ENCODE data around the gene ABHD5.
"Not testable (repeated sequence)": the region's sequence is repeated elsewhere in the genome, so short reads cannot be mapped to it uniquely, and the experiment has no call there.

The ABHD5 gene

DNA sequence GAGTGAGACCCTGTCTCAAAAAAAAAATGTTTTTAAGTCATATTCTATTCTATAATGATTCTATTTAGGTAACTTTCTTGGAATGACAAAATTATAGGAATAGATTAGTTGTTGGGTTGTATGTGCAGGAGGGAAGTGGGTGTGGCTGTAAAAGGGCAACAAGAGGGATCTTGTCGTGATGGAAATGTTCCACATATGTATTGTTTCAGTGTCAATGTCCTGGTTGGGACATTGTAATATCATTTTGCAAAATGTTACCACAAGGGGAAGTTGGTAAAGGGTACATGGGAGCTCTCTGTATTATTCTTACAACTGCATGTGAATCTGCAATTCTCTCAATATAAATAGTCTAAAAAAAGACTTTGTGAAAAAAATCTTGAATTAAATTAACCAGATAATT, 14.3 kb upstream of the ABHD5 start:
- no peak overlapping the region for H3K4me3 ChIP-seq (replicated peaks in 1 of 2; ENCODE audit: low read depth in 2 of 2, low read length in 2 of 2)
- TF ChIP-seq, protein P1, sequence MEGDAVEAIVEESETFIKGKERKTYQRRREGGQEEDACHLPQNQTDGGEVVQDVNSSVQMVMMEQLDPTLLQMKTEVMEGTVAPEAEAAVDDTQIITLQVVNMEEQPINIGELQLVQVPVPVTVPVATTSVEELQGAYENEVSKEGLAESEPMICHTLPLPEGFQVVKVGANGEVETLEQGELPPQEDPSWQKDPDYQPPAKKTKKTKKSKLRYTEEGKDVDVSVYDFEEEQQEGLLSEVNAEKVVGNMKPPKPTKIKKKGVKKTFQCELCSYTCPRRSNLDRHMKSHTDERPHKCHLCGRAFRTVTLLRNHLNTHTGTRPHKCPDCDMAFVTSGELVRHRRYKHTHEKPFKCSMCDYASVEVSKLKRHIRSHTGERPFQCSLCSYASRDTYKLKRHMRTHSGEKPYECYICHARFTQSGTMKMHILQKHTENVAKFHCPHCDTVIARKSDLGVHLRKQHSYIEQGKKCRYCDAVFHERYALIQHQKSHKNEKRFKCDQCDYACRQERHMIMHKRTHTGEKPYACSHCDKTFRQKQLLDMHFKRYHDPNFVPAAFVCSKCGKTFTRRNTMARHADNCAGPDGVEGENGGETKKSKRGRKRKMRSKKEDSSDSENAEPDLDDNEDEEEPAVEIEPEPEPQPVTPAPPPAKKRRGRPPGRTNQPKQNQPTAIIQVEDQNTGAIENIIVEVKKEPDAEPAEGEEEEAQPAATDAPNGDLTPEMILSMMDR (IDR thresholded peaks at IDR 0.05; ENCODE audit: low read depth, low read length) = no peak
- DNase-seq (ENCODE audit: low read depth in 2 of 2) = no peak

DNA sequence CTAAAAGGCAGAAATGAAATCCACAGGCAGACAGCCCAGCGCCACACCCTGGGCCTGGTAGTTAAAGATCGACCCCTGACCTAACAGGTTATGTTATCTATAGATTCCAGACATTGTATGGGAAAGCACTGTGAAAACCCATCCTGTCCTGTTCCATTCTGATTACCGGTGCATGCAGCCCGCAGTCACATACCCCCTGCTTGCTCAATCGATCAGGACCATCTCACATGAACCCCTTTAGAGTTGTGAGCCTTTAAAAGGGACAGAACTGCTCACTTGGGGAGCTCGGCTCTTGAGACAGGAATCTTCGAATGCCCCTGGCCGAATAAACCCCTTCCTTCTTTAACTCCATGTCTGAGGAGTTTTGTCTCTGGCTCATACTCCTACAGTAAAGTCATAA, 12.4 kb upstream of the ABHD5 start:
- DNase-seq (ENCODE audit: low read depth in 2 of 2); H3K4me3 ChIP-seq (replicated peaks in 1 of 2; ENCODE audit: low read depth in 2 of 2, low read length in 2 of 2): not testable (repeated sequence)

DNA sequence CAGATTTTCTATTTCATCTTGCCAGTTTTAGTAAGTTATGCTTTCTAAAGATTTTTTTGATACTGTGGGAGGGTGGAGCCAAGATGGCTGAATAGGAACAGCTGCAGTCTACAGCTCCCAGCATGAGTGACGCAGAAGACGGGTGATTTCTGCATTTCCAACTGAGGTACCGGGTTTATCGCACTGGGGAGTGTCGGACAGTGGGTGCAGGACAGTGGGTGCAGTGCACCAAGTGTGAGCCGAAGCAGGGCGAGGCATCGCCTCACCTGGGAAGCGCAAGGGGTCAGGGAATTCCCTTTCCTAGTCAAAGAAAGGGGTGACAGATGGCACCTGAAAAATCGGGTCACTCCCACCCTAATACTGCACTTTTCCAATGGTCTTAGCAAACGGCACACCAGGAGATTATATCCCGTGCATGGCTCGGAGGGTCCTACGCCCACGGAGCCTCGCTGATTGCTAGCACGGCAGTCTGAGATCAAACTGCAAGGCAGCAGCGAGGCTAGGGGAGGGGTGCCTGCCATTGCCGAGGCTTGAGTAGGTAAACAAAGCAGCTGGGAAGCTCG, 11.8 kb upstream of the ABHD5 start:
- H3K4me3 ChIP-seq (replicated peaks in 1 of 2; ENCODE audit: low read depth in 2 of 2, low read length in 2 of 2); DNase-seq (ENCODE audit: low read depth in 2 of 2): not testable (repeated sequence)

DNA sequence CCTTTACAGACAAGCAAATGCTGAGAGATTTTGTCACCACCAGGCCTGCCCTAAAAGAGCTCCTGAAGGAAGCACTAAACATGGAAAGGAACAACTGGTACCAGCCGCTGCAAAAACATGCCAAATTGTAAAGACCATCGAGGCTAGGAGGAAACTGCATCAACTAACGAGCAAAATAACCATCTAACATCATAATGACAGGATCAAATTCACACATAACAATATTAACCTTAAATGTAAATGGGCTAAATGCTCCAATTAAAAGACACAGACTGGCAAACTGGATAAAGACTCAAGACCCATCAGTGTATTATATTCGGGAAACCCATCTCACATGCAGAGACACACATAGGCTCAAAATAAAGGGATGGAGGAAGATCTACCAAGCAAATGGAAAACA, 9.9 kb upstream of the ABHD5 start:
- not testable (repeated sequence) for H3K4me3 ChIP-seq (replicated peaks in 1 of 2; ENCODE audit: low read depth in 2 of 2, low read length in 2 of 2); DNase-seq (ENCODE audit: low read depth in 2 of 2)

DNA sequence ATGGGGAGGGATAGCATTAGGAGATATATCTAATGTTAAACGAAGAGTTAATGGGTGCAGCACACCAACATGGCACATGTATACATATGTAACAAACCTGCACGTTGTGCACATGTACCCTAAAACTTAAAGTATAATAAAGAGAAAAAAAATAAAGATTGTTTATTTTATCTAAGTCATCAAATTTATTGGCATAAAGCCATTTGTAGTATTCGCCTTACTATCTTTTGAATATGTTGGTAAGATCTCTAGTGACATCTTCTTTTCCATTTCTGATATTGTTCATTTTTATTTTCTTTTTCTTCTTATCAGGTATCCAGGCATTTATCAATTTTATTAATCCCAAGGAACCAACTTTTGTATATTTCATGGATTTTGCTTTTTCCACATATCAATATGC, 5.8 kb upstream of the ABHD5 start:
- no peak for DNase-seq (ENCODE audit: low read depth in 2 of 2)
- H3K4me3 ChIP-seq (replicated peaks in 1 of 2; ENCODE audit: low read depth in 2 of 2, low read length in 2 of 2) = no peak overlapping the region
- TF ChIP-seq, protein P1 (IDR thresholded peaks at IDR 0.05; ENCODE audit: low read depth, low read length) = no peak

DNA sequence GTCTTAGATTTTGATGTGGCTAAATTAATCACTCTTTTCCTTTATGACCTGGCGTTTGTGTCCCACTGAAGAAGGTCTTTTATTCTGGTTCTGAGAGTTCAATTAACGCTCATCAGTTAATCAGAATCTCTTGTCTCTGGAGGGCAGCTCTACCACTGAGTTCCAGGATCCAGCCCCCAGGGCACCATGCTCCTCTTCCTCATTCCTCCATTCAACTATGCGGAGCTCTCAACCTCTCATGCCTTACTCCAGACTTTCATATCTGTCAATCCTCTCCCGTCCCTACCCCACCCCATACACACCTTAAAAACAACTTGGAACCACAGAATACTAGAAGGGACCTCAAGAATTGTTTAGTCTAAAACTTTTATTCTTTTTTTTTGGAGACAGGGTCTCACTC, 4.8 kb upstream of the ABHD5 start:
- DNase-seq (ENCODE audit: low read depth in 2 of 2) = no peak
- no peak overlapping the region for H3K4me3 ChIP-seq (replicated peaks in 1 of 2; ENCODE audit: low read depth in 2 of 2, low read length in 2 of 2)
- TF ChIP-seq, protein P1 (IDR thresholded peaks at IDR 0.05; ENCODE audit: low read depth, low read length) = no peak

DNA sequence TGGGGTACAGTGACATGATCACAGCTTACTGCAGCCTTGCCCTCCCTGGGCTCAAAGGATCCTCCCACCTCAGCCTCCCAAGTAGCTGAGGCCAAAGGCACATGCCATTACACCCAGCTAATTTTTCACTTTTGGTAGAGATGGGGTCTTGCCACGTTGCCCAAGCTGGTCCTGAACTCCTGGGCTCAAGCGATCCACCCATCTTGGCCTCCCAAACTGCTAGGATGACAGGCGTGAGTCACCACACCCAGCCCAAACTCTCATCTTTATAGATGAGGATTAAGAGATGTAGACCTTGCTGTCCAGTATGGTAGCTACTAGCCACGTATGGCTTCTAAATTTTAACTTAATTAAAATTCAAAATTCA, 4.4 kb upstream of the ABHD5 start:
- TF ChIP-seq, protein P1 (IDR thresholded peaks at IDR 0.05; ENCODE audit: low read depth, low read length) = no peak
- no peak for DNase-seq (ENCODE audit: low read depth in 2 of 2)
- no peak overlapping the region for H3K4me3 ChIP-seq (replicated peaks in 1 of 2; ENCODE audit: low read depth in 2 of 2, low read length in 2 of 2)

DNA sequence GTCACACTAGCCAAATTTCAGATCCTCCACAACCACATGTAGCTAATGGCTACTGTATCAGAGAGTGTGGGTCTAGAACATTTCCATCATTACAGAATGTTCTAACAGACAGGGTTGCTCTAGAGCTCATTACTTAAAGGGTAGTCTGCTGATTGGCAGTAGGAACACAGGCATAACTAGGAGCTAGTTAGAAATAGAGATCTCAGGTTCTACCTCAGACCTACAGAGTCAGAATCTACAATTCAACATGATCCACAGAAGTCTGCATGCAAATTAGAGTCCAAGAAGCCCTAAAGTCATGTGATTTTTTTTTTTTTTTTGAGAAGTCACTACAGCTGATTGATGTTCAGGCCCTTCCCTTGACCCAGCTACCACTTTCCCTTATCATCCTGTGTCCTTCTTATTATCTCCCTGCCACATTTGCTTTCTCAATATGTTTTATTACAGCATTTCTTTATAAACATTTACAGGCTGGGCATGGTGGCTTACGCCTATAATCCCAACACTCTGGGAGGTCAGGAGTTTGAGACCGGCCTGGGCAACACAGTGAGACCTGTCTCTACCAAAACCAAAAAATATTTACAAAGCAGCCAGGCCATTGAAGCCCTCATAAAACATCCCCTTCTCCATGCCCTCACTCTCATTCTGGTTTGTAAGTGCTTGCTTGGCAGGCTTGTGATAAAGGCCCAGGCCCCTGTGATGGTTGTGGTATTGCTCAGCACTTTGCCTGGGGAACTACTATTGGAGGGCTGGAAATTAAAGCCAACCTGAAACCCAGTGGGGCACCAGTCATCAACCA, 3.8 kb upstream of the ABHD5 start:
- H3K4me3 ChIP-seq (replicated peaks in 1 of 2; ENCODE audit: low read depth in 2 of 2, low read length in 2 of 2) = no peak overlapping the region
- no peak for DNase-seq (ENCODE audit: low read depth in 2 of 2)
- TF ChIP-seq, protein P1 (IDR thresholded peaks at IDR 0.05; ENCODE audit: low read depth, low read length) = no peak
